Upper lobe of right lung (tissue), 1 donor: Measurements from ENCODE around the gene CXXC5. TPM values are rescaled to one million over a fixed set of nuclear protein-coding genes. Genes with fewer than 3 reads are reported as not detected.

Source experiments
- ATAC-seq: fragments of 200-7000 bp; cut with Tn5 transposase; one replicate; pipeline ENCODE4 v1.9.1; 2020; ENCODE audit warnings: mild to moderate bottlenecking, moderate library complexity
- DNase-seq: peaks from one replicate; pipeline ENCODE4 v3.0.0-alpha.2; 2020
- H3K27ac ChIP-seq: fragments of 200-600 bp; one replicate; pipeline ENCODE4 v1.8.0; 2022
- H3K27me3 ChIP-seq: fragments of 200-600 bp; one replicate; pipeline ENCODE4 v1.8.0; 2022; ENCODE audit warnings: mild to moderate bottlenecking
- H3K36me3 ChIP-seq: fragments of 200-600 bp; one replicate; pipeline ENCODE4 v1.8.0; 2022
- H3K4me1 ChIP-seq: fragments of 200-600 bp; one replicate; pipeline ENCODE4 v1.8.0; 2022
- H3K4me3 ChIP-seq: fragments of 200-600 bp; one replicate; pipeline ENCODE4 v1.8.0; 2022; ENCODE audit warnings: mild to moderate bottlenecking
- H3K9me3 ChIP-seq: fragments of 200-600 bp; one replicate; pipeline ENCODE4 v1.8.0; 2022
- intact Hi-C: fragments of 100-400 bp; cut with DNase I; formaldehyde crosslinking; loops from one replicate; pipeline ENCODE4 v1.11.0; 2022
- total RNA-seq: library from RNA; stranded (reverse); fragmentation: NEBNext Ultra II Directional; extraction: Animal tissue kit (Norgen Biotek cat#: 25700); gene quantifications from one replicate; pipeline ENCODE4 v1.2.1, GENCODE V29; 2021
- TF ChIP-seq, protein P1 (sequence below): fragments of 200-600 bp; IDR thresholded peaks from one replicate; pipeline ENCODE4 v1.8.0; 2022; ENCODE audit warnings: antibody characterized with exemption
- donor health status: DM: no; HTN: yes; CAD: no; lungs with severe emphysema.

CXXC5 gene
- total RNA-seq, 1 donor from 2014 or later = 30.6 TPM

DNA sequence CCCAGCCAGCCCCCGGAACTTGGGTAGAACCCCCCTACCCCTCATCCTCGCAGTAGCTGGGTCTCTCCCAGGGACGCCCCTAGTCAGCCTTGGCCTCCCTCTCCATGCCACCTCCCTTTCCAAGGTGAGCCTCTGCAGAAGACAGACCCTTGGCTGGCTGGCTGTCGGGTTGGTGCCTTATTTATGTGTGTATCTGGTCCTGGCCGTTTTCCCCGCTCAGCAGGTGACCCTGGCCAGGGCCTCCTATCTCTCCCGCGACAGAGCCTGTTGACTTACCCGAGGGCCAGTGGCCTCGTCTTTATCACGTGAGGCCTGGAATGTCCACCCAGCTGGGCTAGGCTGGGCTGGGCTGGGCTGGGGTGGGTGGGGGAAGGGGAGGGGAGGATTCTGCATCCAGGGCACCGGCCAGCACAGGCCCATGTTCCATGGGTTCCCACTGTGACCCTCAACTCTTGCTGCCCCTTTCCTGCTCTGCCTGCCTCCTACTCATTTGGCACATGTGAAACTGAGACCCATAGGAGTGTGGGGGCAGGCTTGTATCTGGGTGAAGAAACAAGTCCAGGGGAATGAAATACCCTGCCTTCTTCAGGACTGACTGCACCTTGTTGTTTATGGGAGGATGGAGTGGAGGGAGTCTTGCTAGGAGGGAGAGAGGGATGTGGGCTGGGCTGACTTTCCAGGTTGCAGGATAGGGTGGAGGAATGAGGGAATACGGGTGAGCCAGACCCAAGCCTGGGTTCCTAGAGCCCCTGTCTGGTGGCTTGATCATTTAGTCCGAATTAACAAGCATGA lies 3.1 kb downstream of the CXXC5 start:
- Histone ChIP-seq H3K4me1 (peaks cover 73% of the 10 kb centered on the region), H3K9me3 (no peaks in the 10 kb centered on the region), H3K27ac (peak overlapping the region; percentile 84), H3K36me3 (no peaks in the 10 kb centered on the region), H3K4me3 (peak overlapping the region; percentile 94), H3K27me3 (no peaks in the 10 kb centered on the region)
- peak; percentile 78 for DNase-seq
- peak; percentile 45 for ATAC-seq
- intact Hi-C loops = no loop called here
- TF ChIP-seq, protein P1, sequence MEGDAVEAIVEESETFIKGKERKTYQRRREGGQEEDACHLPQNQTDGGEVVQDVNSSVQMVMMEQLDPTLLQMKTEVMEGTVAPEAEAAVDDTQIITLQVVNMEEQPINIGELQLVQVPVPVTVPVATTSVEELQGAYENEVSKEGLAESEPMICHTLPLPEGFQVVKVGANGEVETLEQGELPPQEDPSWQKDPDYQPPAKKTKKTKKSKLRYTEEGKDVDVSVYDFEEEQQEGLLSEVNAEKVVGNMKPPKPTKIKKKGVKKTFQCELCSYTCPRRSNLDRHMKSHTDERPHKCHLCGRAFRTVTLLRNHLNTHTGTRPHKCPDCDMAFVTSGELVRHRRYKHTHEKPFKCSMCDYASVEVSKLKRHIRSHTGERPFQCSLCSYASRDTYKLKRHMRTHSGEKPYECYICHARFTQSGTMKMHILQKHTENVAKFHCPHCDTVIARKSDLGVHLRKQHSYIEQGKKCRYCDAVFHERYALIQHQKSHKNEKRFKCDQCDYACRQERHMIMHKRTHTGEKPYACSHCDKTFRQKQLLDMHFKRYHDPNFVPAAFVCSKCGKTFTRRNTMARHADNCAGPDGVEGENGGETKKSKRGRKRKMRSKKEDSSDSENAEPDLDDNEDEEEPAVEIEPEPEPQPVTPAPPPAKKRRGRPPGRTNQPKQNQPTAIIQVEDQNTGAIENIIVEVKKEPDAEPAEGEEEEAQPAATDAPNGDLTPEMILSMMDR = no peak

DNA sequence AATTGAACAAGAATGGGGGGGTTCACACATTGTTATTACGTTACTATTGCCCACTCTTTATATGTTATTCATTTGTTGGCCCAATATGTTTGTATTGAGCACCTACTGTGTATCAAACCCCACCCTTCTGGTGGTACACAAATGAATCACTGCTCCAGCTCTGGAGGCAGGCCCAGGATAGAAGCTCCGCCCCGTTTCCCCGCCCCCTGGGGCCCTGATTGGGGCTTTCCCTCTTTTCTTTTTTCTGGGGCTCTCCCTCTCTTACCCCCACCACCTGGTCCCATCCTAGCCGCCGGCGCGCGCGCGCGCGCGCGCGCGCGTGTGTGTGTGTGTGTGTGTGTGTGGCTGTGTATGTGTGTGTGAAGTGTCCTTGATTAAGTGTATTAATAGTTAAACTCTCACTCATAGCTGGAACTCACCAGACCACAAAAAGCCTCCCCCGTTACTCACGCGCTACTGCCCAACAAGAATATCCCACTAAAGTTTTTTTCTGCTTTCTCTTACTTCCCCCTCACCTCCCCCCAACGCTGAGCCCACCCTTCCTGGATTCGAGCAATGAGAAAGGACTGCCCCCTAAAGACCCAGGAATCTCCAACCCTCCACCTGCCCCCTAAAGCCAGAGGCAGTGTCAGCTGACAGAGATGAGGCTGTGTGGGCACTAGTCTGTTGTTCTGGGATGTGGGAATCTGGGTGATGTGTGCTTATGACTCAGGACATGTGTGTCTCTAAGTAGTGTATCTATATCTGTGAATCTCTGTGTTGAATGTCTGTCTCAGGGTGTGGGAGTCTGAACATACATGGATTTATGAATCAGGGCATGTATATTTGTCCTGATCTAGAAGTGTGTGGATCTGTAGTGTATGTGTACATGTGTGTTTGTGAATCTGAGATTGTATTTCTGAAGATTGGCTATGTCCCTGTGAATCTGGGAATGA lies 4.0 kb downstream of the CXXC5 start:
- TF ChIP-seq, protein P1 = no peak
- ATAC-seq = peak; percentile 46
- H3K4me1 ChIP-seq = peaks cover 76% of the 10 kb centered on the region
- H3K4me3 ChIP-seq = peak overlapping the region; percentile 94
- intact Hi-C loops = no loop called here
- no peaks in the 10 kb centered on the region for H3K9me3 ChIP-seq
- no peaks in the 10 kb centered on the region for H3K36me3 ChIP-seq
- DNase-seq = peak; percentile 90
- no peaks in the 10 kb centered on the region for H3K27me3 ChIP-seq
- peak overlapping the region; percentile 84 for H3K27ac ChIP-seq

GRCh38 chr5:139652788-139653241 lies 4.7 kb downstream of the CXXC5 start:
- Histone ChIP-seq H3K27ac (peak overlapping the region; percentile 84), H3K9me3 (no peaks in the 10 kb centered on the region), H3K4me1 (peaks cover 76% of the 10 kb centered on the region), H3K36me3 (no peaks in the 10 kb centered on the region), H3K27me3 (no peaks in the 10 kb centered on the region), H3K4me3 (peak overlapping the region; percentile 5)
- intact Hi-C loops = no loop called here
- DNase-seq (no peak), ATAC-seq (no peak)
- TF ChIP-seq, protein P1 = no peak

- DNase-seq = no peak
- Histone ChIP-seq H3K27me3 (no peaks in the 10 kb centered on the region), H3K27ac (peak overlapping the region; percentile 84)
These were observed 5.5 kb downstream of the CXXC5 start for GRCh38 chr5:139653616-139654015.

GRCh38 chr5:139654464-139654863 lies 6.3 kb downstream of the CXXC5 start:
- no peak for ATAC-seq
- H3K4me3 ChIP-seq = no peak overlapping the region
- TF ChIP-seq, protein P1 = no peak
- no peaks in the 10 kb centered on the region for H3K27me3 ChIP-seq
- intact Hi-C loops = no loop called here
- H3K27ac ChIP-seq = peak overlapping the region; percentile 84
- no peaks in the 10 kb centered on the region for H3K36me3 ChIP-seq
- DNase-seq = no peak
- no peaks in the 10 kb centered on the region for H3K9me3 ChIP-seq
- peaks cover 92% of the 10 kb centered on the region for H3K4me1 ChIP-seq

More at GRCh38 chr5:139653616-139654015, 5.5 kb downstream of the CXXC5 start:
- ATAC-seq = no peak
- TF ChIP-seq, protein P1 = no peak
- intact Hi-C loops = no loop called here
- peaks cover 84% of the 10 kb centered on the region for H3K4me1 ChIP-seq
- H3K9me3 ChIP-seq = no peaks in the 10 kb centered on the region
- no peak overlapping the region for H3K4me3 ChIP-seq
- no peaks in the 10 kb centered on the region for H3K36me3 ChIP-seq
